ENCODE measurements around the gene BDH1. TPM values are rescaled to one million over a fixed set of nuclear protein-coding genes. Genes with fewer than 3 reads are reported as not detected.

Gene BDH1
- total RNA-seq, 1 donor, result 5.2 TPM

- H3K4me3 ChIP-seq (ENCODE audit: low read depth, low read length), result no peak overlapping the region
- no peak for TF ChIP-seq CTCF (IDR thresholded peaks at IDR 0.05; ENCODE audit: insufficient read depth, low read depth, low read length)
- no peak for DNase-seq (ENCODE audit: low read depth)
Measured at GRCh38 chr3:197539651-197540051, 16.1 kb downstream of the BDH1 start.

- no peak for TF ChIP-seq CTCF (IDR thresholded peaks at IDR 0.05; ENCODE audit: insufficient read depth, low read depth, low read length)
- DNase-seq (ENCODE audit: low read depth), result no peak
- no peak overlapping the region for H3K4me3 ChIP-seq (ENCODE audit: low read depth, low read length)
Measured at GRCh38 chr3:197533927-197534725, 21.6 kb downstream of the BDH1 start.

GRCh38 chr3:197533396-197533795 lies 22.4 kb downstream of the BDH1 start:
- no peak for TF ChIP-seq CTCF (IDR thresholded peaks at IDR 0.05; ENCODE audit: insufficient read depth, low read depth, low read length)
- H3K4me3 ChIP-seq (ENCODE audit: low read depth, low read length), result no peak overlapping the region
- no peak for DNase-seq (ENCODE audit: low read depth)

GRCh38 chr3:197532388-197532787 lies 23.4 kb downstream of the BDH1 start:
- H3K4me3 ChIP-seq (ENCODE audit: low read depth, low read length), result no peak overlapping the region
- TF ChIP-seq CTCF (IDR thresholded peaks at IDR 0.05; ENCODE audit: insufficient read depth, low read depth, low read length), result no peak
- no peak for DNase-seq (ENCODE audit: low read depth)

GRCh38 chr3:197528190-197528589 lies 27.6 kb downstream of the BDH1 start:
- TF ChIP-seq CTCF (IDR thresholded peaks at IDR 0.05; ENCODE audit: insufficient read depth, low read depth, low read length), result no peak
- DNase-seq (ENCODE audit: low read depth), result no peak
- H3K4me3 ChIP-seq (ENCODE audit: low read depth, low read length), result no peak overlapping the region

- DNase-seq (ENCODE audit: low read depth), result no peak
- TF ChIP-seq CTCF (IDR thresholded peaks at IDR 0.05; ENCODE audit: insufficient read depth, low read depth, low read length), result no peak
- H3K4me3 ChIP-seq (ENCODE audit: low read depth, low read length), result no peak overlapping the region
Measured at GRCh38 chr3:197527569-197527968, 28.2 kb downstream of the BDH1 start.

GRCh38 chr3:197525706-197526105 lies 30.1 kb downstream of the BDH1 start:
- peak; percentile 17 for DNase-seq (ENCODE audit: low read depth)
- peak; percentile 40 for TF ChIP-seq CTCF (IDR thresholded peaks at IDR 0.05; ENCODE audit: insufficient read depth, low read depth, low read length)
- no peak overlapping the region for H3K4me3 ChIP-seq (ENCODE audit: low read depth, low read length)
